Measurements from ENCODE around the gene CFAP65.

CFAP65 gene

DNA sequence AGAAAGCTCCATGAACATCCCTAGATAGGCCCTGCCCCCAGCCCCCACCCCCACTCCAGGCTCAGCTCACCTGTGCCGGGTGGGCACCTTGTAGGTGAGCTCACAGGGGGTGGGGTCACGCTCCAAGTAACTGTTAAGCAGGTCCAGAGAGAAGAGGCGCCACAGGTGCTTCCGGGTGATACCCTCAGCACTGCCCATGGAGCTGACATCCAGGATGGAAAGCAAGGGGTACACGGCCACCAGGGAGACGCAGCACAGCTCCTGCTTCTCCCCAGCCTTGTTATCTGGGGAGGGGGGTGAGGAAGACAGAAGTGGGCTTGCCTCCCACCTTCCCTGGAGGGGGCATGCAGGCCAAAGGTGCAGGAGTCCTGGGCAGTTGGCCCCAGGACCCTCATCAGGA is 21.9 kb downstream of the CFAP65 start:
- Histone ChIP-seq H3K14ac (ENCODE audit: low read length) (no peak overlapping the region), H2BK12ac (ENCODE audit: low read length) (no peak overlapping the region), H4K8ac (ENCODE audit: low read depth, low read length) (no peak overlapping the region), H3K4me3 (ENCODE audit: low read depth, low read length) (no peak overlapping the region), H3K9me3 (ENCODE audit: insufficient read depth, low read depth, low read length) (peaks cover 5% of the 10 kb centered on the region), H3K27me3 (ENCODE audit: insufficient read depth, low read length) (peaks cover 2% of the 10 kb centered on the region), H3K4me2 (ENCODE audit: low read length) (no peak overlapping the region), H3K27ac (ENCODE audit: low read depth, low read length) (no peak overlapping the region), H3K79me1 (ENCODE audit: low read length) (no peaks in the 10 kb centered on the region), H3K4me1 (ENCODE audit: control insufficient read depth in 1 of 2, insufficient read depth in 2 of 2, low read length in 2 of 2) (peaks cover 2 to 3% of the 10 kb centered on the region in 2 experiments), H4K12ac (ENCODE audit: low read depth, low read length) (no peak overlapping the region), H3K9ac (ENCODE audit: low read length) (no peak overlapping the region), H3K4ac (ENCODE audit: low read depth, low read length) (no peak overlapping the region), H3K18ac (ENCODE audit: low read length) (no peak overlapping the region), H2AFZ (ENCODE audit: insufficient read depth, low read length, poor library complexity) (no peak overlapping the region), H2BK120ac (ENCODE audit: insufficient read depth, low read length, poor library complexity) (no peak overlapping the region), H4K91ac (ENCODE audit: low read depth, low read length) (no peak overlapping the region), H2BK5ac (ENCODE audit: low read depth, low read length, poor library complexity) (no peak overlapping the region), H3K79me2 (ENCODE audit: control insufficient read depth, insufficient read depth, low read length, poor library complexity) (no peaks in the 10 kb centered on the region), H3K23ac (ENCODE audit: low read length) (no peak overlapping the region), H2AK5ac (ENCODE audit: low read length) (no peak overlapping the region), H3K36me3 (ENCODE audit: control insufficient read depth in 1 of 2, insufficient read depth in 2 of 2, low read length in 2 of 2) (no peaks in the 10 kb centered on the region)
- no CpG with 5 or more reads among the region's 6 CpGs for WGBS (ENCODE audit: extremely low coverage, insufficient coverage, insufficient read length)
- DNase-seq: no peak

DNA sequence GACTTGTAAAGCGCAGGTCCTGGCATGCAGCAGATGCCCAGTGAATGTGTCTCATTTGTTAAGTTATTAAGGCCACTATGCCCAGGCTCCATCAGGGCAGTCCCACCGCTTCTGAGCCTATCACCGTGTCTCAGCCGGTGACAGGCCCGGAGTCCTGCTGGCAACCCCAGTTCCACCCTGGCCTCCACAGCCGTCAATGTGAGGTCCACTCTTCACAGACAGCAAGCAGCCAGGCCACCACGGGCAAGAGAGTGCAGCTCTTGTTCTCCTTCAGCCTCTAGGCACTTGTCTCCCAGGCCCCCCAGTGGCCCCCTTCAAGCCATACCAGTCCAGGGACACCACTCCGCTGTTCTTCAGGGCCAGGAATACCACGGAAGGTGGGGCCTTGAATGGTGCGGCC is 22.6 kb downstream of the CFAP65 start:
- H3K79me1 ChIP-seq (ENCODE audit: low read length): no peaks in the 10 kb centered on the region
- H3K79me2 ChIP-seq (ENCODE audit: control insufficient read depth, insufficient read depth, low read length, poor library complexity): no peaks in the 10 kb centered on the region
- H4K12ac ChIP-seq (ENCODE audit: low read depth, low read length): no peak overlapping the region
- H4K8ac ChIP-seq (ENCODE audit: low read depth, low read length): no peak overlapping the region
- H3K27me3 ChIP-seq (ENCODE audit: insufficient read depth, low read length): peaks cover 2% of the 10 kb centered on the region
- no peak overlapping the region for H3K18ac ChIP-seq (ENCODE audit: low read length)
- H3K14ac ChIP-seq (ENCODE audit: low read length): no peak overlapping the region
- H4K91ac ChIP-seq (ENCODE audit: low read depth, low read length): no peak overlapping the region
- DNase-seq: no peak
- H3K4me1 ChIP-seq (ENCODE audit: control insufficient read depth in 1 of 2, insufficient read depth in 2 of 2, low read length in 2 of 2): no peaks in the 10 kb centered on the region
- H3K9me3 ChIP-seq (ENCODE audit: insufficient read depth, low read depth, low read length): peaks cover 3% of the 10 kb centered on the region
- WGBS (ENCODE audit: extremely low coverage, insufficient coverage, insufficient read length): no CpG with 5 or more reads among the region's 10 CpGs
- H3K27ac ChIP-seq (ENCODE audit: low read depth, low read length): no peak overlapping the region
- no peak overlapping the region for H2BK5ac ChIP-seq (ENCODE audit: low read depth, low read length, poor library complexity)
- no peak overlapping the region for H3K4me2 ChIP-seq (ENCODE audit: low read length)
- no peak overlapping the region for H2AK5ac ChIP-seq (ENCODE audit: low read length)
- H3K23ac ChIP-seq (ENCODE audit: low read length): no peak overlapping the region
- no peak overlapping the region for H3K9ac ChIP-seq (ENCODE audit: low read length)
- H2BK12ac ChIP-seq (ENCODE audit: low read length): no peak overlapping the region
- no peaks in the 10 kb centered on the region for H3K36me3 ChIP-seq (ENCODE audit: control insufficient read depth in 1 of 2, insufficient read depth in 2 of 2, low read length in 2 of 2)
- H2BK120ac ChIP-seq (ENCODE audit: insufficient read depth, low read length, poor library complexity): no peak overlapping the region
- H2AFZ ChIP-seq (ENCODE audit: insufficient read depth, low read length, poor library complexity): no peak overlapping the region
- no peak overlapping the region for H3K4me3 ChIP-seq (ENCODE audit: low read depth, low read length)
- no peak overlapping the region for H3K4ac ChIP-seq (ENCODE audit: low read depth, low read length)

DNA sequence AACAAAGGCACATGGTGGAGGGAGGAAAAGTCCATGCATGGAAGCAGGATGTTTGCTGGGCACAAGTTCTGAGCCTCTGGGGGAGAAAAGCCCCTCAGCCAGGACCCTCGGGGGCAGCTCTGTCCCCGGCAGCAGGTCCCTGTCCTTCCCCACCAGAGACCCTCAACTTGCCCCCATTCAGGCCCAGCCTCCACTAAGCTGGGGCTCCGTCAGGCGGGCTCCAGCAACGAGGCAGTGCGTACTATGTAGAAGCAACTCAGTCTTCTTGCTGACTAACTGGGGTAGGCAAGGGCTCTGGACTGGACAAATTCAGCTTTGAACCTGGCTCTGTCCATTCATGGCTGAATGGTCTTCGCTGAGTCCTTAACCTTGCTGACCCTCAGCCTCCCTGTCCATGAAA is 23.0 kb downstream of the CFAP65 start:
- no peaks in the 10 kb centered on the region for H3K4me1 ChIP-seq (ENCODE audit: control insufficient read depth in 1 of 2, insufficient read depth in 2 of 2, low read length in 2 of 2)
- no peak overlapping the region for H3K4me3 ChIP-seq (ENCODE audit: low read depth, low read length)
- no peaks in the 10 kb centered on the region for H3K36me3 ChIP-seq (ENCODE audit: control insufficient read depth in 1 of 2, insufficient read depth in 2 of 2, low read length in 2 of 2)
- no peak overlapping the region for H3K9ac ChIP-seq (ENCODE audit: low read length)
- H3K27ac ChIP-seq (ENCODE audit: low read depth, low read length): no peak overlapping the region
- no peak overlapping the region for H3K23ac ChIP-seq (ENCODE audit: low read length)
- no peak overlapping the region for H2BK12ac ChIP-seq (ENCODE audit: low read length)
- H4K8ac ChIP-seq (ENCODE audit: low read depth, low read length): no peak overlapping the region
- H2BK5ac ChIP-seq (ENCODE audit: low read depth, low read length, poor library complexity): no peak overlapping the region
- H4K91ac ChIP-seq (ENCODE audit: low read depth, low read length): no peak overlapping the region
- no peak overlapping the region for H2AFZ ChIP-seq (ENCODE audit: insufficient read depth, low read length, poor library complexity)
- no peak overlapping the region for H2AK5ac ChIP-seq (ENCODE audit: low read length)
- no peak overlapping the region for H2BK120ac ChIP-seq (ENCODE audit: insufficient read depth, low read length, poor library complexity)
- H3K4me2 ChIP-seq (ENCODE audit: low read length): no peak overlapping the region
- no peaks in the 10 kb centered on the region for H3K79me1 ChIP-seq (ENCODE audit: low read length)
- peaks cover 2% of the 10 kb centered on the region for H3K27me3 ChIP-seq (ENCODE audit: insufficient read depth, low read length)
- H3K79me2 ChIP-seq (ENCODE audit: control insufficient read depth, insufficient read depth, low read length, poor library complexity): no peaks in the 10 kb centered on the region
- H3K14ac ChIP-seq (ENCODE audit: low read length): no peak overlapping the region
- no peak overlapping the region for H3K4ac ChIP-seq (ENCODE audit: low read depth, low read length)
- H3K18ac ChIP-seq (ENCODE audit: low read length): no peak overlapping the region
- no CpG with 5 or more reads among the region's 7 CpGs for WGBS (ENCODE audit: extremely low coverage, insufficient coverage, insufficient read length)
- H4K12ac ChIP-seq (ENCODE audit: low read depth, low read length): no peak overlapping the region
- DNase-seq: no peak
- peaks cover 3% of the 10 kb centered on the region for H3K9me3 ChIP-seq (ENCODE audit: insufficient read depth, low read depth, low read length)

DNA sequence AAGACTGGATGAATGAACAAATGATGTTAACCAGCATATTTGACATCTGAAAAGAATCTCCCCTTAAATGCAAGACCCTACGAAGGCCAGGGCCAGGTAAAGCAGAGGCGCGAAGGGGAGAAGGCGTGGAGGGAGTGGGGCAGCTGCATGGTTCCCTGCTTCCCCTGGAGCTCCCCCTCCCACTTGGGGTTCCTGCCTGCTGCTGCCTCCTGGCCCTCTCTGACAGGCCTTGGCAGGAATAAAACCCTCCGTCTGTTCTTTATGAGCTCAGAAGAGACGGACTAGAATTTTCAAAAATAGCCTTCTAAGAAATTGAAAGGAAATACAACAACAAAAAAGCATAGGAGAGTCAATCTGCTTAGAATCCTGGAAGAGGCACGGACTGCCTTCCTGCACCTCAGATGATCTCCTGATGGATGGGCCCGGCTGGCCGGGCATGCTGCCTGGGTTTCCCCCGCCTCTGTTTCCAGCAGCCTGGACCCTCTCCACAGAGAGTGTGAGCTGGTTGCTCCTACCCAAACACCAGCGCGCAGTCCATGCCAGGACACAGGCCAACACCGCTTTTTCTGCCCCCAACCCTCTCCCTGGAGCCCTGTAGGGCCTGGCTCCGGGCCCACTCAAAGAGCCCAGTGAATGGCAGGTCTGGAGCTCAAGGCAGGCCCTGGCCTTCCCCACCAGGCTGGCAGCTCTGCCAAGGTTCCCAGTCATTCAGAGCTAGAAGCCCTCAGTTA is 23.9 kb downstream of the CFAP65 start:
- Histone ChIP-seq H2BK5ac (ENCODE audit: low read depth, low read length, poor library complexity) (no peak overlapping the region), H2AK5ac (ENCODE audit: low read length) (no peak overlapping the region), H3K9ac (ENCODE audit: low read length) (no peak overlapping the region), H4K8ac (ENCODE audit: low read depth, low read length) (no peak overlapping the region), H2AFZ (ENCODE audit: insufficient read depth, low read length, poor library complexity) (no peak overlapping the region), H3K79me1 (ENCODE audit: low read length) (no peaks in the 10 kb centered on the region), H4K91ac (ENCODE audit: low read depth, low read length) (no peak overlapping the region), H3K4me2 (ENCODE audit: low read length) (no peak overlapping the region), H3K27me3 (ENCODE audit: insufficient read depth, low read length) (peaks cover 2% of the 10 kb centered on the region), H3K9me3 (ENCODE audit: insufficient read depth, low read depth, low read length) (peaks cover 5% of the 10 kb centered on the region), H2BK12ac (ENCODE audit: low read length) (no peak overlapping the region), H4K12ac (ENCODE audit: low read depth, low read length) (no peak overlapping the region), H3K23ac (ENCODE audit: low read length) (no peak overlapping the region), H2BK120ac (ENCODE audit: insufficient read depth, low read length, poor library complexity) (no peak overlapping the region), H3K36me3 (ENCODE audit: control insufficient read depth in 1 of 2, insufficient read depth in 2 of 2, low read length in 2 of 2) (no peaks in the 10 kb centered on the region), H3K79me2 (ENCODE audit: control insufficient read depth, insufficient read depth, low read length, poor library complexity) (no peaks in the 10 kb centered on the region), H3K18ac (ENCODE audit: low read length) (no peak overlapping the region), H3K4me3 (ENCODE audit: low read depth, low read length) (no peak overlapping the region), H3K14ac (ENCODE audit: low read length) (no peak overlapping the region), H3K4me1 (ENCODE audit: control insufficient read depth in 1 of 2, insufficient read depth in 2 of 2, low read length in 2 of 2) (no peaks in the 10 kb centered on the region), H3K27ac (ENCODE audit: low read depth, low read length) (no peak overlapping the region), H3K4ac (ENCODE audit: low read depth, low read length) (no peak overlapping the region)
- DNase-seq: no peak
- WGBS (ENCODE audit: extremely low coverage, insufficient coverage, insufficient read length): no CpG with 5 or more reads among the region's 14 CpGs

Measured in trophoblast cell (in vitro differentiated cells and primary cell).